ENCODE results near the gene AFF2. TPM values are rescaled to one million over a fixed set of nuclear protein-coding genes. Genes with fewer than 3 reads are reported as not detected.

AFF2 gene
- total RNA-seq, 1 experiment from 2014 or later = 0.16 TPM

DNA sequence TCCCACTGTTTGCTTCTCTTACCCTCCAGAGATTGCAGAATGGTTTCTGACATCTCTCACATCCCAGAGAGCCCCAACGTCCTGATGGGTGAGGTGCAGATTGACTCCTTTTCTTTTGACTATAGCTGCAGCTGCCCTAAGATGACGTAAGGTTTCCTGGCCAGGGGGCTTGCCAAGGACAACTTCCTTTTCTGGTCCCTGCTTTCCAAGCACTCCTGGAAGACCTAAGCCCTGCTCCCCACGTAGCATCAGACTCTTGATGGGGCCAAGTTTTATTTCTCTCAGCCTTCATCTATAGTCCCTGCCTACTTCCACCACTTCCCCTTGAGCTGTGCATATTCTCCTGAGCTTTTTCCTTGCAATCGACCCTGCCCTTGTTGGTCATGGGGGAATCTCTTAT lies 507.0 kb downstream of the AFF2 start:
- intact Hi-C loops (cut with micrococcal nuclease; ENCODE audit: unreplicated experiment) = no loop called here

DNA sequence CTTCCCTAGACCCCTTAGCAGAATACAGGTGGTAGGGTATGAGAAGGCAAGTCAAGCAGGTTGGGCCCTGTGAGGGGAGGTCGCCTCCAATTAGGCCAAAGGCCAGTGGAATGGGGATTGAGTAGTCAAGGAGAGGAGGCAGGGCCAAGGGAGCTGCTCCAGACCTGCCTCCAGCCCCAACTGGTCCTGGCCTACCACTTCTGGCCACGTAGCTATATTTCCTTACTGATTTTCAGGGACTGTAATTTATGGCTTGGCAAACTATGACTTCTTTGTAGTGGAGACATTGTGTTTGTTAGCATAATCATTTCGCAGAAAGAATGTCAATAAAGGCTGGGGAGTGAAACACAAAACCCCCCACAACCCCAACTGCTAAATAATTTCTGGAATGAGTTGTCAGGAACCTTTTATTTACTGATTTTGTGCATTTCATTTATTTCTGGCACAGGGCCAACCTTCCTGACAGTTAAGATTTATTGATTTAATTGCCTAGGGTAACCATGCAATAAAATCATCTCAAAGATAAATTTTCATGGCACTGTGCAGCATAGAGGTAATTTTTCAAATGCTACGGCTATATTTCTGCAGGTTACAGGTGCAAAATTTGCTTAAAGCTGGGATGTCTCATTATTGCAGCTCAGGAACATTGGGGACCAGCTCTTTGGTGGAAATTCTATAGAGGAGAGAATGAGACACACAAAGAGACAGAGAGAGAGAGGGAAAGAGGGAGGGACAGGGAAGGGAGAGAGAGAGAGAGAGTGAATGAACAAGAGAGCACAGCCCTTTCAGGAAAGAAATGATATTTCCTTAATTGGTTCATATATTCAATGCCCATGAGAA lies 509.8 kb downstream of the AFF2 start:
- Histone ChIP-seq H3K4me1 (no peaks in the 10 kb centered on the region), H3K36me3 (ENCODE audit: control insufficient read depth, insufficient read depth, low read length) (no peaks in the 10 kb centered on the region), H3K27me3 (replicated peaks; ENCODE audit: control insufficient read depth, insufficient read depth, low read length) (no peaks in the 10 kb centered on the region), H3K9me3 (no peaks in the 10 kb centered on the region), H3K4me3 (ENCODE audit: low read depth, low read length) (no peak overlapping the region)
- no peaks in the 10 kb centered on the region for H3K4me1 Mint-ChIP-seq (ENCODE audit: low read depth, unreplicated experiment)
- intact Hi-C loops (cut with micrococcal nuclease; ENCODE audit: unreplicated experiment) = no loop called here
- ChIA-PET POLR2A (no interaction called here), CTCF (no interaction called here)
- peaks cover 4% of the 10 kb centered on the region for H3K27me3 Mint-ChIP-seq (ENCODE audit: insufficient read depth, unreplicated experiment)
- H3K27ac Mint-ChIP-seq (ENCODE audit: unreplicated experiment) = no peak overlapping the region
- no peak for DNase-seq
- no peak overlapping the region for H3K4me3 Mint-ChIP-seq (ENCODE audit: unreplicated experiment)
- TF ChIP-seq, protein P1, sequence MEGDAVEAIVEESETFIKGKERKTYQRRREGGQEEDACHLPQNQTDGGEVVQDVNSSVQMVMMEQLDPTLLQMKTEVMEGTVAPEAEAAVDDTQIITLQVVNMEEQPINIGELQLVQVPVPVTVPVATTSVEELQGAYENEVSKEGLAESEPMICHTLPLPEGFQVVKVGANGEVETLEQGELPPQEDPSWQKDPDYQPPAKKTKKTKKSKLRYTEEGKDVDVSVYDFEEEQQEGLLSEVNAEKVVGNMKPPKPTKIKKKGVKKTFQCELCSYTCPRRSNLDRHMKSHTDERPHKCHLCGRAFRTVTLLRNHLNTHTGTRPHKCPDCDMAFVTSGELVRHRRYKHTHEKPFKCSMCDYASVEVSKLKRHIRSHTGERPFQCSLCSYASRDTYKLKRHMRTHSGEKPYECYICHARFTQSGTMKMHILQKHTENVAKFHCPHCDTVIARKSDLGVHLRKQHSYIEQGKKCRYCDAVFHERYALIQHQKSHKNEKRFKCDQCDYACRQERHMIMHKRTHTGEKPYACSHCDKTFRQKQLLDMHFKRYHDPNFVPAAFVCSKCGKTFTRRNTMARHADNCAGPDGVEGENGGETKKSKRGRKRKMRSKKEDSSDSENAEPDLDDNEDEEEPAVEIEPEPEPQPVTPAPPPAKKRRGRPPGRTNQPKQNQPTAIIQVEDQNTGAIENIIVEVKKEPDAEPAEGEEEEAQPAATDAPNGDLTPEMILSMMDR (IDR thresholded peaks at IDR 0.05; ENCODE audit: insufficient read depth in 1 of 2, low read depth in 1 of 2, low read length in 1 of 2, severe bottlenecking in 1 of 2, unreplicated experiment in 1 of 2) = no peak
- BruUV-seq (replicated peaks) = no TSS peak
- H3K36me3 Mint-ChIP-seq (ENCODE audit: insufficient read depth, unreplicated experiment) = no peaks in the 10 kb centered on the region
- no peaks in the 10 kb centered on the region for H3K9me3 Mint-ChIP-seq (ENCODE audit: unreplicated experiment)

More for the DNA sequence above, 507.0 kb downstream of the AFF2 start:
- H3K36me3 ChIP-seq (ENCODE audit: control insufficient read depth, insufficient read depth, low read length) = no peaks in the 10 kb centered on the region
- ChIA-PET CTCF (no interaction called here), POLR2A (no interaction called here)
- H3K4me1 ChIP-seq = no peaks in the 10 kb centered on the region
- TF ChIP-seq, protein P1 (IDR thresholded peaks at IDR 0.05; ENCODE audit: insufficient read depth in 1 of 2, low read depth in 1 of 2, low read length in 1 of 2, severe bottlenecking in 1 of 2, unreplicated experiment in 1 of 2) = no peak
- no TSS peak for BruUV-seq (replicated peaks)
- H3K4me3 Mint-ChIP-seq (ENCODE audit: unreplicated experiment) = no peak overlapping the region
- H3K9me3 Mint-ChIP-seq (ENCODE audit: unreplicated experiment) = no peaks in the 10 kb centered on the region
- no peak overlapping the region for H3K27ac Mint-ChIP-seq (ENCODE audit: unreplicated experiment)
- no peak for DNase-seq
- H3K27me3 ChIP-seq (replicated peaks; ENCODE audit: control insufficient read depth, insufficient read depth, low read length) = no peaks in the 10 kb centered on the region
- no peaks in the 10 kb centered on the region for H3K27me3 Mint-ChIP-seq (ENCODE audit: insufficient read depth, unreplicated experiment)
- no peak overlapping the region for H3K4me3 ChIP-seq (ENCODE audit: low read depth, low read length)
- no peaks in the 10 kb centered on the region for H3K36me3 Mint-ChIP-seq (ENCODE audit: insufficient read depth, unreplicated experiment)
- H3K4me1 Mint-ChIP-seq (ENCODE audit: low read depth, unreplicated experiment) = no peaks in the 10 kb centered on the region
- H3K9me3 ChIP-seq = no peaks in the 10 kb centered on the region

DNA sequence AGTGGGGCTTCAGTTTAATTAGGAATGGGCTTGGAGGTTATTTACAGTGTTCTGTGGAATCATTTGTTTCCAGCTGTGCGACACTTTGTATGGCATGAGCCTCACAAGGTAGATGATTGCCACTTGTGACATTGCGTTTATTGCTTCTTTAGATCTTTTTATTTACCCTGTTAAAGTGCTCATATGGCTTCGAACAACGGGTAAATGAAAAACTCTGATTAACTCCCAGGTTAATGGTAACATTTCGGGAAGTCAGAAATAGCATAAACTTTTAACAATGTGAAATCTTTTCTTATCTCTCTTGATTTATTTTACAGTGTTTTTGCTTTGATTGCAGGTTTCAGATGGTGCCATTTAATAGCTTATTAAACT lies 510.4 kb downstream of the AFF2 start:
- intact Hi-C loops (cut with micrococcal nuclease; ENCODE audit: unreplicated experiment) = no loop called here
- H3K9me3 Mint-ChIP-seq (ENCODE audit: unreplicated experiment) = no peaks in the 10 kb centered on the region
- H3K4me1 Mint-ChIP-seq (ENCODE audit: low read depth, unreplicated experiment) = no peaks in the 10 kb centered on the region
- no peaks in the 10 kb centered on the region for H3K9me3 ChIP-seq
- H3K4me1 ChIP-seq = no peaks in the 10 kb centered on the region
- no peak overlapping the region for H3K4me3 ChIP-seq (ENCODE audit: low read depth, low read length)
- CTCF ChIA-PET = no interaction called here
- TF ChIP-seq, protein P1 (IDR thresholded peaks at IDR 0.05; ENCODE audit: insufficient read depth in 1 of 2, low read depth in 1 of 2, low read length in 1 of 2, severe bottlenecking in 1 of 2, unreplicated experiment in 1 of 2) = no peak
- peaks cover 4% of the 10 kb centered on the region for H3K27me3 Mint-ChIP-seq (ENCODE audit: insufficient read depth, unreplicated experiment)
- H3K27me3 ChIP-seq (replicated peaks; ENCODE audit: control insufficient read depth, insufficient read depth, low read length) = no peaks in the 10 kb centered on the region
- no peaks in the 10 kb centered on the region for H3K36me3 ChIP-seq (ENCODE audit: control insufficient read depth, insufficient read depth, low read length)
- H3K4me3 Mint-ChIP-seq (ENCODE audit: unreplicated experiment) = no peak overlapping the region
- H3K27ac Mint-ChIP-seq (ENCODE audit: unreplicated experiment) = no peak overlapping the region
- POLR2A ChIA-PET = no interaction called here
- BruUV-seq (replicated peaks) = no TSS peak
- no peaks in the 10 kb centered on the region for H3K36me3 Mint-ChIP-seq (ENCODE audit: insufficient read depth, unreplicated experiment)
- no peak for DNase-seq
